ENCODE results near the gene CORO7. TPM values are rescaled to one million over a fixed set of nuclear protein-coding genes. Genes with fewer than 3 reads are reported as not detected.

CORO7 gene
- polyA plus RNA-seq, 3 donors, result 10.1 to 23.6 (median 18.6) TPM

- WGBS, 3 donors, result 74 to 85% (median 77%) methylated on average over 27 of the region's 27 CpGs
- H3K27ac ChIP-seq (ENCODE audit: low read depth, low read length), result no peak overlapping the region
Measured at GRCh38 chr16:4389051-4389955, 27.1 kb downstream of the CORO7 start.

DNA sequence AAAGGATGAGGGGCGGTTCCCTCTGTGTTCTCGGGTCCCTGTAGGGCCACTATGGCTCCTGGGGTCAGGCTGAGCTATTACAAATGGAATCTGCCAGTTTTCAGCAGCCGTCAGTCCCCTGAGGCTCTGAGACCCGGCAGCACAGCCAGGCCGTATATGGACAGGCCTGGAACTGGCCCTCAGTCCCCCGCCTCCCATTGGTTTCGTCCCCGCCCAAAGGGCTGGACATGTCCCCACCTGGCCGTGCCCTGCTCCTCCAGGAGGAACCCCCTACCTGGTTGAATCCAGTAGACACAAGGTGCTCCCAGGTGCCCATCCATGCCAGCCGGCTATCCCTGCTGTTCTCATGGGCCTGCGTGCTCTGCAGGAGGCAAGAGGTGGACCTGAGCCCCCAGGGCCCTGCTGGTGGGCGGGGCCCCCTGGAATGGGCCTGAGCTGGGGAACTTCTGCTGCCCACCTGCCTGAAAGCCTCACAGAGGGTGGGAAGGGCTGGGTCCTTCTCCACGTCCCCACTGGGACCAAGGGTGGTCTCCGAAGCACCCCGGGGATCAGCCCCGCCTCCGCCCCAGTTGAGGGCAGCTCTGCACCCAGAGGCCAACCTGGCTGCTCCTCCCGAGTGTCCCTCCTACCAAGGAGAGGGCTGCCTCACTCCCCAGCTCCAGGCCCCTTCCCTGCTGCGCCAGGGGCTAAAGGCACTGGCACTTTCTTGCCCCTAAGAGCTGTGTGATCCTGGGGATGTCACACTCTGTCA is 27.9 kb downstream of the CORO7 start:
- H3K27ac ChIP-seq (ENCODE audit: low read depth, low read length), result no peak overlapping the region
- 75 to 83% (median 81%) methylated on average over 19 of the region's 19 CpGs for WGBS, 3 donors

GRCh38 chr16:4387781-4388180 is 28.6 kb downstream of the CORO7 start:
- whole genome bisulfite sequencing, 3 donors, result 88 to 91% (median 91%) methylated on average over 20 of the region's 20 CpGs
- no peak overlapping the region for H3K27ac ChIP-seq (ENCODE audit: low read depth, low read length)

GRCh38 chr16:4386951-4387565 is 29.3 kb downstream of the CORO7 start:
- H3K27ac ChIP-seq (ENCODE audit: low read depth, low read length), result no peak overlapping the region
- WGBS, 3 donors, result 79 to 88% (median 83%) methylated on average over 10 of the region's 10 CpGs

DNA sequence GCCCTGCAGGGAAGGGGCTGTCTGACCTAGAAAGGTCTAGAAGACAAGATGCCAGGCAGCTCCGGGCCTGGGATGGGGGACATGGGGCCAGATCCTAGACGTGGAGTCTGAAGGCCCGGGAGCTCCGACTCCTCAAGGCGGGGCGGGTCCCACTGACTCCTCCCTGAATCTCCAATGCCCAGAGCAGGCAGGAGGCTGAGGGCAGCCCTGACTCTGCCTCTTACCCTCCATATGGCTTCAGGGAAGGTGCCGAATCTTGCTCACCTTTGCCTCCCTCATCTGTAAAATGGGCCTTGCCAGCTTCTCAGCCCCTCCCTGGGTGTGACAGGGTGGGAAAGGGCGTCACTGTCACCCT is 30.0 kb downstream of the CORO7 start:
- 65 to 88% (median 79%) methylated on average over 8 of the region's 8 CpGs for WGBS, 3 donors
- H3K27ac ChIP-seq (ENCODE audit: low read depth, low read length), result no peak overlapping the region

DNA sequence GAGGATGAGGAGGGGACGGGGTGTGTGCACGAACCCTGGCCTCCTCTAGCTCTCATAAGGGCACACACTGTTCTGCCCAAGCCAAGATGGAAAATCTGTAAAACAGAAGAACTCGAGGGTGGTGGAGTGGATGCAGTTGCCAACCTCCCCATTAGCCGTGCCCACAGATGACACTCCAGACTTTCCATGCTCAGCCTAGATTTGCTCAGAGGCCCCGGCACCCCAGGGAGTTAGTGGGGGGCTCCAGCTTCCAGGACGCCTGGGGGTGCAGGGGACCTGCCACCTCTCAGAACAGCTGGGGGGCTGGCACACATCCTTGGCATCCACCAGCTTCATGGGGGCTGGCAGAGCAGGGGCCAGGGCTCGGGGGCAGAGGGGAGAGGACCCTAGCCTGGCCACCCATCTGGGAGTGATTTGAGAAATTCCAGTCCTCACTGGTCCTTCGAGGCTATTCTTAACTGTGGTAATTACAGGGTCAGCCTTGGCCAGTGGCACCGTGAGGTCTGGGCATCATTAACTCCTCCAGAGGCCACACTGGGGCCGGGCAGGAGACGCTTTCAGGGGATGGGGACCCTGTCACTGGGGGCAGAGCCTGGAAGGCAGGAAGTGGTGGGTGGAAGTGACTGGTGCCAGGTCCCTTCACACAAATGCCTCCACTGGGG is 30.5 kb downstream of the CORO7 start:
- 79 to 84% (median 81%) methylated on average over 11 of the region's 11 CpGs for WGBS, 3 donors
- no peak overlapping the region for H3K27ac ChIP-seq (ENCODE audit: low read depth, low read length)

- H3K27ac ChIP-seq (ENCODE audit: low read depth, low read length), result no peak overlapping the region
- WGBS, 3 donors, result 79 to 83% (median 79%) methylated on average over 19 to 20 of the region's 20 CpGs
Measured at GRCh38 chr16:4385066-4385788, 31.2 kb downstream of the CORO7 start.

DNA sequence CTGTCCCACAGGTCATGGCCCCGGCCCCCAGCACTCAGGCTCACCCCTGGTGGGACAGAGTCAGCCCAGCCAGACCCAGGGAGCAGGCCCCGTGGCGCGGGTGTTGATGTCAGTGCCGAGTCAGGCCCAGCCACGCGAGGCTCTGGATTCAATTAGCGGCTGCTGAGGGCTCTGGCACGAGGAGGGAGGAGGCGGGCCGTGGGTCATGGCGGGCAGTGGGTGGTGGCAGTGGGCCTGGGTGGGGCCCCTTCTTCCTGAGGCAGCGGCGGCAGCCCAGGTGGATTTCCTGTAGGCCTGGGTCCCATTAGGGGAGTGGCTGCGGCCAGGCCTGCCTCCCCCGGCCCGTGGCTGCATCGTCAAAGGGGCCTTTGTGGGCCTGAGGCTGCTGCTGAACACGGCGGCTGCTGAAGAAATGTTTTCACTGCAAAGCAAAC is 31.9 kb downstream of the CORO7 start:
- H3K27ac ChIP-seq (ENCODE audit: low read depth, low read length), result no peak overlapping the region
- 56 to 73% (median 64%) methylated on average over 17 to 20 of the region's 20 CpGs for WGBS, 3 donors

DNA sequence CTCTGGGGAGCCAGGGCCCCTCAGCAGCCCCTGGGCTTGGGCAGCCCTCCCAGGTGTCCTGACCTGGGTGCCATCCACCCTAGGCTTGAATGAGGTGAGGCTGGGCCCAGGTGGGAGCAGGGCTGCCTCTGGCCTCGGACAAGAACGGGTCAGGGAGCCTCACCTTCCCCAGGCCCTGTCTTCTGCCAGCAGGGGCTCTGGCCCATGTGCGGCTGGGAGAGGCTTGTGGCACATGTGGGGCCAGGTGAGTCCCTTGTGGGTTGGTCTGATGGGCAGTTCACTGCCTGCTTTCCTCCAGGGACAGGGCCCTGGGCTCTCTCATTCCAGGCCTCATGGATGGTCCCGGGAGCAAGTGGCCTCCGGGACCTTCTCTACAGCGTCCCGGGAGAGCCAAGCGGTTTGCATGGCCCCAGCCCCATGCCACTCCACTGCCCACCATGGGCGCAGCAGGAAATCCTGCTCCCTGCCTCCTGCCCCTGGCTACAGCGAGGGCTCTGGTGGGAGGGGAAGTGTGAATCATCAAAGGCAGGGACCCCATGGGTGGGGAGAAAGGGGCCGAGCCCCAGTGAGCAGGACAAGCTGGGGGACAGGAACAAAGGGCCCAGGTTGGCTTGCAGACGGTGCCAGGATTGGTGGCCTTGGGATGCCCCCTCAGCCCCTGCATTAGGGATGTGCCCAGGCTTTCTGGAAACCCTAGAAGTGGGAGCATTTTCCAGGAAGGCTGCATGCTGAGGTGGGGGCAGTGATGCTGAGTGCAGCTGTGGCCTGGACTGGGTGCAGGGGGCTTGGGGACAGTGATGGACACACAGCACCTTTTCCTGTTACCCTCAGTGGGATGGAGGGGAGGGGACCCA is 32.6 kb downstream of the CORO7 start:
- 87 to 93% (median 89%) methylated on average over 12 of the region's 12 CpGs for WGBS, 3 donors
- no peak overlapping the region for H3K27ac ChIP-seq (ENCODE audit: low read depth, low read length)

- WGBS, 3 donors, result 86 to 90% (median 88%) methylated on average over 21 of the region's 21 CpGs
- no peak overlapping the region for H3K27ac ChIP-seq (ENCODE audit: low read depth, low read length)
Measured at GRCh38 chr16:4382795-4383357, 33.5 kb downstream of the CORO7 start.

- H3K27ac ChIP-seq (ENCODE audit: low read depth, low read length), result no peak overlapping the region
- WGBS, 3 donors, result 93 to 94% (median 93%) methylated on average over 54 to 55 of the region's 55 CpGs
Measured at GRCh38 chr16:4381935-4382794, 34.2 kb downstream of the CORO7 start.

GRCh38 chr16:4381072-4381934 is 35.1 kb downstream of the CORO7 start:
- no peak overlapping the region for H3K27ac ChIP-seq (ENCODE audit: low read depth, low read length)

GRCh38 chr16:4380119-4381063 is 36.0 kb downstream of the CORO7 start:
- WGBS, 3 donors, result 82 to 87% (median 82%) methylated on average over 26 of the region's 26 CpGs

More at GRCh38 chr16:4381072-4381934, 35.1 kb downstream of the CORO7 start:
- 91 to 95% (median 93%) methylated on average over 57 to 59 of the region's 59 CpGs for WGBS, 3 donors

More at GRCh38 chr16:4380119-4381063, 36.0 kb downstream of the CORO7 start:
- H3K27ac ChIP-seq (ENCODE audit: low read depth, low read length), result no peak overlapping the region

Data from adipose tissue (tissue), 3 donors.